NAMALWA (cell line): ENCODE results near the gene GIN1.
"Not testable (repeated sequence)": the region's sequence is repeated elsewhere in the genome, so short reads cannot be mapped to it uniquely, and the experiment has no call there.

Experiments
- DNase-seq: peaks from one replicate; pipeline ENCODE4 v3.0.0-alpha.2; 2015; ENCODE audit warnings: low spot score

GIN1 gene

GRCh38 chr5:103109277-103109676, 10.7 kb downstream of the GIN1 start:
- no peak for DNase-seq

- DNase-seq = no peak
These were observed 11.9 kb downstream of the GIN1 start for GRCh38 chr5:103108086-103108485.

DNA sequence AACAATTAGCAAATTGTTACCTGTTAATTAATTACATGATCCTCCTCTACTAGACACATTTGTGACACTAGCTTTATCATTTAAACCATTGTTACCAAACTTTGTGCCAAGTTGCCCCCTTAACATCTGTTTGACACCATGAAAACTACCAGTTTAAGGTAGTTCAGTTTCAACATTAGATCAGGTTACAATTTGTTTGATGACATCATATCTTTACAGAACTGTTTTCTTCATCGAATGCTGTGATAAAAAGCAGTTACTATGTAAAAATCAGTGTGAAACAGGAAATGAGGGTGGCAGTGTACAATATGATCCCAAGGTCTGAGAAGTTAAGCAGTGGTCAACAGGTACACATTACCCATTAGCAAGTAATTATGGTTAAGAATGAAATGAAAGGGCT, 17.7 kb downstream of the GIN1 start:
- DNase-seq = no peak

- DNase-seq = no peak
These were observed 18.7 kb downstream of the GIN1 start for GRCh38 chr5:103101079-103101750.

DNA sequence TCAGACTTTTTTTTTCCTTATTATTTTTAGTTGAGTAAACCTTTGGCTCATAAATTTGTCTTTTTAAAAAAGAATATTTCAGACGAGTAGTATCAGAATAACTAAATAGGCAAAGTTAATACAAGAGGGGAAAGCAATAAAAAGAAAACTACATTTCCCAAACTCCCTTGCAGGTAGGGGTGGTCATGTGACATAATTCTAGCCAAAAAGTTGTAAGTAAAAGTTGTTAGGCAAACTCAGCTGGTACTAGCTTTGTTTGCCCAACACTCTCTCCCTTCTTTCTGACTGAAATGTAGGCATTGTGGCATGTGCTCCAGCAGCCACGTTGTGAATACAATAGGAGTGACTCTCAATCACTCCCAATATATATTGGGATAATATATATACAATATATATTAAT, 20.9 kb downstream of the GIN1 start:
- DNase-seq = peak; percentile 20

- no peak for DNase-seq
These were observed 25.2 kb downstream of the GIN1 start for GRCh38 chr5:103094737-103095136.

- no peak for DNase-seq
These were observed 26.2 kb downstream of the GIN1 start for GRCh38 chr5:103093727-103094126.

- DNase-seq = no peak
These were observed 27.3 kb downstream of the GIN1 start for GRCh38 chr5:103092676-103093075.

DNA sequence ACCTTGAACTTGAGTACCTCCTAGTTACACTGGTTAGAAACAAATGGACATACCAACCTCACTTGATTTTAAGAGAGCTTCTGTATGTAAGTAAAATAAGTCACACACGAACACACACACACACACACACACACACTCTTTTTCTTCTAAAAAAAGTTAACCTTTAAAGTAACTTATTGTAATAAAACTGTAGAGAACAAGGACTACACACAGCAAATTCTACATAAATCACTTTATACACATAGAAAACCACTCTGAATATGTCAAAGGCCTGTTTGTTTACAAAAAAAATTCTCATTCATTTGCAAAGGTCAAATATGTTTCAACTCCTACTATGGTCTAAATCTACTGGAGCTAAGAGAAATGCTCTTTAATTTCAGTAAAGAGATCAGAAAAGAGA, 29.1 kb downstream of the GIN1 start:
- no peak for DNase-seq

DNA sequence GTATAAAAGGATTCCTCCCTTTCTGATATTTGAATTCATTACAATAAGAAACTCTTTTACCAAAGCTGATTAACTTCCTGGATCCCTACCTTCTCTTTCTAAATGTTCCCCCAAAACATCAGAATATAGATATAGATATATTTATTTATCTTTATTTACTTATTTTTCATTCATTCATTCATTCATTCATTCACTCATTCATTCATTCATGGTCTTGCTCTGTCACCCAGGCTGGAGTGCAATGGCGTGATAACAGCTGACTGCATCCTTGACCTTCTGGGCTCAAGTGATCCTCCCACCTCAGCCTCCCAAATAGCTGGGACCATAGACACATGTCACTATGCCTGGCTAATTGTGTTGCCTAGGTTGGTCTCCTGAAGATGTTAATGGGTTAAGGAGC, 30.7 kb downstream of the GIN1 start:
- no peak for DNase-seq

GRCh38 chr5:103086547-103086946, 33.4 kb downstream of the GIN1 start:
- no peak for DNase-seq

DNA sequence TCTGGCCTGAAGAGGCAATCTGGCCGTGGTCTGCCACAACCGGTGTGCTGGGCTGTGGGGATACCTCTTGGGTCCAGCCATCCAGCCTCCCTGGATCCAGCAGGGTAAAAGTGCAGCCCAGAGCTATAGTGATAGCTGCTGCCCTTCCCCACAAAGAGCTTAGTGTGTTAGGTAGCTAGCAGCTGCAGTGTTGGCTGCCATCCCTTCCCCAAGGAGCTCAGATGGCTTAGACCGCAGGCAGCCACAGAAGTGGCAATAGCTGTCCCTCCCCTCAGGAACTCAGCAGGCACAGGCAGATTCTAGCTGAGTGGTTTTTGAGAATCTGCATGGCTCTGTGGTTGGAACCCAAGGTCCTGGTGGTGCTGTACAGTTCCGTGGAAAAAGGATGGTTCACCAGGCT, 40.1 kb downstream of the GIN1 start:
- no peak for DNase-seq

DNA sequence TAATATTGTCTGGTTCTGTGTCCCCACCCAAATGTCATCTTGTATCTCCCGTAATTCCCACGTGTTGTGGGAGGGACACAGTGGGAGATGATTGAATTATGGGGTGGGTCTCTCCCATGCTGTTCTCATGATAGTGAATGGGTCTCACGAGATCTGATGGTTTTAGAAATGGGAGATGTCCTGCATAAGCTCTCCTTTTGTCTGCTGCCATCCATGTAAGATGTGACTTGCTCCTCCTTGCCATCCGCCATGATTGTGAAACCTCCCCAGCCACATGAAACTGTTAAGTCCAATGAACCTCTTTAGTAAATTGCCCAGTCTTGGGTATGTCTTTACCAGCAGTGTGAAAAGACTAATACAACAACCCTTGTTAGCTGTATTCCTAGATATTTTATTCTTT, 44.5 kb downstream of the GIN1 start:
- no peak for DNase-seq

GRCh38 chr5:103073500-103073899, 46.4 kb downstream of the GIN1 start:
- not testable (repeated sequence) for DNase-seq

DNA sequence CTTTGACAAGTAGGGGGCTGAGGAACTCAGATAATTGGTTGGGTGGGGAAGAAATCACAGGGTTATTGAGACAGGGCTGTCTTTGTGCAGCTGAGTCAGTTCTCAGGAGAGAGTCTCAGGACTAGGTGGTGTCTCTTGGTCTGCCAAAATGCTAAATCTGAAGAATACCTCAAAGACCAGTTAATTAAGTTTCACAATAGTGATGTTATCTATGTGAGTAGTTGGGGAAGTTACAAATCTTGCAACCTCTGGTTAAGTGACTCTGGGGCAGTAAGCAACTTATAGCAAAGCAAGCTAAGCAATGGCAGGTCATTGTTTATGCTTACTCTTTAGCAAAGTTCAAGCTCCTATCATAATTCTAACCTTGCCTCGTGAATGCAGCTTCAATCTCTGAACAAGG, 53.6 kb downstream of the GIN1 start:
- no peak for DNase-seq

GRCh38 chr5:103060424-103060954, 59.4 kb downstream of the GIN1 start:
- no peak for DNase-seq

DNA sequence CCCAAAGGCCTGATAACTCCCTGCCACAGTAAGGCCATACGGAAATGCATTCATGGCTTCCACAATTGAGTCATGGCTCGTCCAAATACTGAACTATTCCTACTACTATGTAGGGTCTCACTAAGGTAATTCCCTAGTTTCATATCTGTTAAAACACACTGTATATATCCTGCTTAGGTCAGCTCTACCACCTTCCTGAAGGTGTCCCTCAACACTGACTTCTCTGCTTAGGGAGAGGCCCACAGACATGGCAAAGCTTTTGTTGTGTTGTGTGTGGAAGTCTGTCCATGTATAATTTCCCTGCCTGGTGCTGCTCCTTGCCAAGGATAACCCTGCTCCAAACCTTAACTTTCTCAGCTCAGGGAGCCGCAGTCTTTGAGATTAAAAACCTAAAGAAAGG, 60.4 kb downstream of the GIN1 start:
- DNase-seq = no peak

DNA sequence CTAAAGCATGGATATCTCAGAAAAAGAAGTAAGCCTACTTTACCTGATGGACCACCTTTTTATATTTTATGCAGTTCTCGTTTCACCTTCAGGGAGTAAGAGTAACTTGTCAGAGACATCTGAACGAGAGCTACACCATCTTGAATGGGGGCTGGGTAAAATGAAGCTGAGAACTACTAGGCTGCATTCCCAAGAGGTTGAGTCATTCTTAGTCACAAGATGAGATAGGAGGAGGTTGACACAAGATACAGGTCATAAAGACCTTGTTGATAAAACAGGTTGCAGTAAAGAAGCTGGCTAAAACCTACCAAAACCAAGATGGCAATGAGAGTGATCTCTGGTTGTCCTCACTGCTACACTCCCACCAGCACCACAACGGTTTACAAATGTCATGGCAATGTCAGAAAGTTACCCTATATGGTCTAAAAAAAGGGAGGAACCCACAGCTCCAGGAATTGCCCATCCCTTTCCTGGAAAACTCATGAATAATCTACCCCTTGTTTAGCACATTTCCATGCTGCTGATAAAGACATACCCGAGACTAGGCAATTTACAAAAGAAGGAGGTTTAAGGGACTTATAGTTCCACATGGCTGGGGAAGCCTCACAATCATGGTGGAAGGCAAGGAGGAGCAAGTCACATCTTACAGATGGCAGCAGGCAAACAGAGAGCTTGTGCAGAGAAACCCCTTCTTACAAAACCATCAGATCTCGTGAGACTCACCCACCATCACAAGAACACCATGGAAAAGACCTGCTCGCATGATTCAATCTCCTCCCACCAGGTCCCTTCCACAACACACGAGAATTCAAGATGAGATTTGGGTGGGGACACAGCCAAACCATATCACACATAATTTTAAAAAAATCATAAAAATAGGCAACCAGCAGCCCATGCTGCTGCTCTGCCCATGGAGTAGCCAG, 62.5 kb downstream of the GIN1 start:
- no peak for DNase-seq

GRCh38 chr5:103046706-103047105, 73.2 kb downstream of the GIN1 start:
- DNase-seq = not testable (repeated sequence)

DNA sequence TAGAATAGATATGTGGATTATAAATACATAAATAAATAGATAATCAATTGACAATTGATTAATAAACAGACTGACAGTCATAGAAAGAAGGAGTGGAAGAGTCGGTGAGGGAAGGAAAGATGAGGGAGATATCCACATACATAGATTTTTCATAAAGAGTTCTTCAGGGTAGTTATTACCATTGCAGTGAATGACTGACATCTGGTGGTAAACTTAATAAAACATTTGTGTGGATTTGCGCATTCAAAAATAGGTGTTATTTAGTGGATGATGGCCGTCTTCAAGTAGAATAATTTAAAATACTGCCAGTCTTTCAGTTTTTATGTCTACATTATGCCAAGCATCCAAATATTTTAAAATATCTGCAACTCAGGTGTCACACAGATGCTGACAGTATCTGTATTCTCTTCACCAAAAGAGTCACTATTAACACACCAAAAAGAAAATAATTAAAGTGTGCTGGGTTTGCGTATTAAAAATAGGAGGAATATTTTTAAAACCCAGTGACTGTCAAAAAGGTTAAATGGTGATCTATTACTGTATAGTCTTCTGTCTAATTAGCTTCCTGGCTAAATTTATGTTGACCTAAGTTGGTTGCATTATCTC, 78.8 kb downstream of the GIN1 start:
- DNase-seq = peak; percentile 63

- DNase-seq = peak; percentile 32
These were observed 82.1 kb downstream of the GIN1 start for GRCh38 chr5:103037673-103038455.

GRCh38 chr5:103036601-103037000, 83.3 kb downstream of the GIN1 start:
- no peak for DNase-seq
